ENCODE data around the gene UBE2B. TPM values are rescaled to one million over a fixed set of nuclear protein-coding genes. Genes with fewer than 3 reads are reported as not detected.

UBE2B gene
- total and polyA plus RNA-seq, 4 donors, result 20.1 to 91.6 (median 31.0) TPM

GRCh38 chr5:134355681-134356080, 15.7 kb upstream of the UBE2B start:
- H3K36me3 ChIP-seq (ENCODE audit: control insufficient read depth in 4 of 4, insufficient read depth in 3 of 4, low read depth in 1 of 4, low read length in 3 of 4), result no peaks in the 10 kb centered on the region
- no peak overlapping the region for H3K4me3 ChIP-seq (ENCODE audit: low read depth in 1 of 3, low read length in 3 of 3)
- no peak overlapping the region for H3K27ac ChIP-seq (ENCODE audit: low read depth in 1 of 2, low read length in 2 of 2)
- no peaks in the 10 kb centered on the region for H3K9me3 ChIP-seq (ENCODE audit: control insufficient read depth in 4 of 4, low read length in 3 of 4)
- H3K27me3 ChIP-seq (ENCODE audit: control insufficient read depth in 4 of 4, insufficient read depth in 4 of 4, low read length in 3 of 4), result no peaks in the 10 kb centered on the region
- WGBS, result 94% methylated on average over 5 of the region's 5 CpGs
- no peak overlapping the region for H3K9ac ChIP-seq (ENCODE audit: low read depth in 1 of 2, low read length in 2 of 2)
- H3K4me1 ChIP-seq (ENCODE audit: control insufficient read depth in 4 of 4, insufficient read depth in 4 of 4, low read length in 3 of 4), result no peaks in the 10 kb centered on the region
- no peak for DNase-seq (ENCODE audit: low spot score)
- no peak for TF ChIP-seq RXRA (IDR thresholded peaks at IDR 0.05)
- TF ChIP-seq MAX (IDR thresholded peaks at IDR 0.05), result no peak
- TF ChIP-seq, protein P1, sequence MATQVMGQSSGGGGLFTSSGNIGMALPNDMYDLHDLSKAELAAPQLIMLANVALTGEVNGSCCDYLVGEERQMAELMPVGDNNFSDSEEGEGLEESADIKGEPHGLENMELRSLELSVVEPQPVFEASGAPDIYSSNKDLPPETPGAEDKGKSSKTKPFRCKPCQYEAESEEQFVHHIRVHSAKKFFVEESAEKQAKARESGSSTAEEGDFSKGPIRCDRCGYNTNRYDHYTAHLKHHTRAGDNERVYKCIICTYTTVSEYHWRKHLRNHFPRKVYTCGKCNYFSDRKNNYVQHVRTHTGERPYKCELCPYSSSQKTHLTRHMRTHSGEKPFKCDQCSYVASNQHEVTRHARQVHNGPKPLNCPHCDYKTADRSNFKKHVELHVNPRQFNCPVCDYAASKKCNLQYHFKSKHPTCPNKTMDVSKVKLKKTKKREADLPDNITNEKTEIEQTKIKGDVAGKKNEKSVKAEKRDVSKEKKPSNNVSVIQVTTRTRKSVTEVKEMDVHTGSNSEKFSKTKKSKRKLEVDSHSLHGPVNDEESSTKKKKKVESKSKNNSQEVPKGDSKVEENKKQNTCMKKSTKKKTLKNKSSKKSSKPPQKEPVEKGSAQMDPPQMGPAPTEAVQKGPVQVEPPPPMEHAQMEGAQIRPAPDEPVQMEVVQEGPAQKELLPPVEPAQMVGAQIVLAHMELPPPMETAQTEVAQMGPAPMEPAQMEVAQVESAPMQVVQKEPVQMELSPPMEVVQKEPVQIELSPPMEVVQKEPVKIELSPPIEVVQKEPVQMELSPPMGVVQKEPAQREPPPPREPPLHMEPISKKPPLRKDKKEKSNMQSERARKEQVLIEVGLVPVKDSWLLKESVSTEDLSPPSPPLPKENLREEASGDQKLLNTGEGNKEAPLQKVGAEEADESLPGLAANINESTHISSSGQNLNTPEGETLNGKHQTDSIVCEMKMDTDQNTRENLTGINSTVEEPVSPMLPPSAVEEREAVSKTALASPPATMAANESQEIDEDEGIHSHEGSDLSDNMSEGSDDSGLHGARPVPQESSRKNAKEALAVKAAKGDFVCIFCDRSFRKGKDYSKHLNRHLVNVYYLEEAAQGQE (IDR thresholded peaks at IDR 0.05), result no peak
- no peak for TF ChIP-seq NR2F2 (IDR thresholded peaks at IDR 0.05)
- no peak for TF ChIP-seq HNF4G (IDR thresholded peaks at IDR 0.05)
- TF ChIP-seq FOXA2 (IDR thresholded peaks at IDR 0.05), result no peak
- TF ChIP-seq SP1 (IDR thresholded peaks at IDR 0.05), result no peak
- no peak for TF ChIP-seq GABPA (IDR thresholded peaks at IDR 0.05 in 1 of 2, conservative IDR thresholded peaks at IDR 0.05 in 1 of 2)
- no peak for TF ChIP-seq EGR1 (IDR thresholded peaks at IDR 0.05; ENCODE audit: low read depth in 2 of 2)
- TF ChIP-seq YY1 (IDR thresholded peaks at IDR 0.05), result no peak
- no peak for TF ChIP-seq JUND (IDR thresholded peaks at IDR 0.05)
- no peak for TF ChIP-seq CTCF (IDR thresholded peaks at IDR 0.05; ENCODE audit: low read depth, low read length, missing input control)
- TF ChIP-seq FOXA1 (IDR thresholded peaks at IDR 0.05), result no peak
- no peak for TF ChIP-seq TAF1 (conservative IDR thresholded peaks at IDR 0.05)

DNA sequence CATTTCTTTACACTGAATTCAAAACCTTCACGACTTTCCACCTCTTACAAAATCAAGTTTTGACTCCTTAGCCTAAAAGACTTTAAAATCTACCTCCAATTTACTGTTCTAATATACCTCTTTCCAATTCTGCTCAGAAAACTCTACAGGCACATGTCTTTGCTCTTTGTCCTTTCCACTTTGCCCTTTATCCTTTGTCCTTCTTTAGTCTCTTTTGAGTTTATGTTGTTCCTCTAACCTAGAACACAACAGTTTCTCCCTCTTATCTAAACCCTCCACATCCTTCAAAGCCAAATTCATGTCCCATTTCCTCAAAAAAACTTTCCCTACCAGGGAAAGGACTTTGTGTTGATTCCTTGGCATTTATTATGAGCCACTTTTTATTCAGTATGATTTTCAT, 5.8 kb upstream of the UBE2B start:
- TF ChIP-seq TAF1 (conservative IDR thresholded peaks at IDR 0.05) (no peak), RXRA (IDR thresholded peaks at IDR 0.05) (no peak)
- Histone ChIP-seq H3K9me3 (ENCODE audit: control insufficient read depth in 4 of 4, low read length in 3 of 4) (no peaks in the 10 kb centered on the region), H3K27me3 (ENCODE audit: control insufficient read depth in 4 of 4, insufficient read depth in 4 of 4, low read length in 3 of 4) (no peaks in the 10 kb centered on the region), H3K4me3 (ENCODE audit: low read depth in 1 of 3, low read length in 3 of 3) (no peak overlapping the region), H3K9ac (ENCODE audit: low read depth in 1 of 2, low read length in 2 of 2) (no peak overlapping the region), H3K36me3 (ENCODE audit: control insufficient read depth in 4 of 4, insufficient read depth in 3 of 4, low read depth in 1 of 4, low read length in 3 of 4) (no peaks in the 10 kb centered on the region), H3K27ac (ENCODE audit: low read depth in 1 of 2, low read length in 2 of 2) (no peak overlapping the region), H3K4me1 (ENCODE audit: control insufficient read depth in 4 of 4, insufficient read depth in 4 of 4, low read length in 3 of 4) (peaks cover 2 to 12% (median 11%) of the 10 kb centered on the region in 4 donors)
- DNase-seq (ENCODE audit: low spot score), result no peak
- 97% methylated on average over 1 of the region's 1 CpG for WGBS
